SK-N-SH (cell line): Measurements from ENCODE around the gene CSRP1. TPM values are rescaled to one million over a fixed set of nuclear protein-coding genes. Genes with fewer than 3 reads are reported as not detected.

ENCODE experiments used
- CTCF ChIA-PET: fragments of 300-600, 350-600 bp; formaldehyde crosslinking; extraction: SDS; loops from one replicate; lab custom pipeline; 2021; lab: Yijun Ruan, JAX
- POLR2A ChIA-PET: fragments of 350-600 bp; sonication (Branson Sonifier 250); formaldehyde crosslinking; extraction: SDS; loops from one replicate; lab custom pipeline; 2020; ENCODE audit warnings: antibody characterized with exemption, inconsistent platforms; lab: Yijun Ruan, JAX
- DNase-seq: peaks from one replicate; pipeline ENCODE4 v3.0.0; 2012
- H2AFZ ChIP-seq: fragments of 200-600 bp; sonication (generic); 2 replicates; pipeline ENCODE4 v1.8.1; 2016; ENCODE audit warnings: antibody characterized with exemption, mild to moderate bottlenecking, low read depth
- H3F3A ChIP-seq: fragments of 200-600 bp; sonication (generic); replicated peaks from 2 replicates; pipeline ENCODE3; 2016; ENCODE audit warnings: antibody characterized with exemption, mild to moderate bottlenecking; ENCODE audit not compliant: insufficient read depth
- H3K27ac ChIP-seq, 2 experiments: fragments of 200-500 bp in 1 of 2; fragments of 200-600 bp in 1 of 2; sonication (Bioruptor generic) in 1 of 2; sonication (generic), shearing (Covaris generic) in 1 of 2; 2 replicates each; pipeline versions ENCODE4 v1.5.1 to v1.6.1; 2014 to 2016; ENCODE audit warnings: low read depth in 2 of 2, inconsistent platforms in 1 of 2, low read length in 1 of 2, mild to moderate bottlenecking in 1 of 2, mixed read lengths in 1 of 2
- H3K27me3 ChIP-seq: fragments of 200-600 bp; sonication (generic), shearing (Covaris generic); 2 replicates; pipeline ENCODE4 v1.6.1; 2016; ENCODE audit warnings: mixed run types; ENCODE audit not compliant: insufficient read depth
- H3K36me3 ChIP-seq, 2 experiments: fragments of 200-500 bp in 1 of 2; fragments of 200-600 bp in 1 of 2; sonication (Bioruptor generic) in 1 of 2; sonication (generic) in 1 of 2; replicated peaks in 1 of 2; 2 replicates each; pipeline versions ENCODE3 to v1.5.1; 2014 to 2016; ENCODE audit warnings: low read length in 1 of 2, mild to moderate bottlenecking in 1 of 2; ENCODE audit not compliant: insufficient read depth in 2 of 2, control insufficient read depth in 1 of 2
- H3K4me1 ChIP-seq, 2 experiments: fragments of 200-500 bp in 1 of 2; fragments of 200-600 bp in 1 of 2; sonication (Bioruptor generic) in 1 of 2; sonication (generic), shearing (Covaris generic) in 1 of 2; 2 replicates each; pipeline versions ENCODE4 v1.5.1 to v1.6.1; 2014 to 2016; ENCODE audit warnings: low read depth in 1 of 2, low read length in 1 of 2, mixed run types in 1 of 2; ENCODE audit not compliant: insufficient read depth in 2 of 2, control insufficient read depth in 1 of 2
- H3K4me2 ChIP-seq: fragments of 200-600 bp; sonication (generic), shearing (Covaris generic); 2 replicates; pipeline ENCODE4 v1.6.1; 2017; ENCODE audit warnings: mixed run types
- H3K4me3 ChIP-seq, 2 experiments: fragments of 200-500 bp in 1 of 2; fragments of 200-600 bp in 1 of 2; sonication (Bioruptor generic) in 1 of 2; sonication (generic), shearing (Covaris generic) in 1 of 2; 2 replicates each; pipeline versions ENCODE4 v1.5.1 to v1.8.1; 2014 to 2016; ENCODE audit warnings: low read depth in 2 of 2, inconsistent platforms in 1 of 2, low read length in 1 of 2, mild to moderate bottlenecking in 1 of 2, mixed read lengths in 1 of 2, moderate library complexity in 1 of 2
- H3K79me2 ChIP-seq: fragments of 200-600 bp; sonication (generic); 2 replicates; pipeline ENCODE4 v1.8.1; 2017; ENCODE audit warnings: mild to moderate bottlenecking; ENCODE audit not compliant: insufficient read depth
- H3K9ac ChIP-seq: fragments of 200-600 bp; sonication (generic); 2 replicates; pipeline ENCODE4 v1.6.1; 2017; ENCODE audit warnings: mixed run types
- H3K9me2 ChIP-seq: fragments of 200-600 bp; sonication (generic); 2 replicates; pipeline ENCODE4 v1.6.1; 2017; ENCODE audit warnings: mixed run types
- H3K9me3 ChIP-seq: fragments of 200-600 bp; sonication (generic); 2 replicates; pipeline ENCODE4 v1.6.1; 2017; ENCODE audit warnings: mixed run types, mild to moderate bottlenecking, moderate library complexity
- H4K20me1 ChIP-seq: fragments of 200-600 bp; sonication (generic); 2 replicates; pipeline ENCODE4 v1.6.1; 2017; ENCODE audit warnings: mild to moderate bottlenecking, mixed run types; ENCODE audit not compliant: insufficient read depth
- CHD2 ChIP-seq: fragments of 150-350 bp; IDR thresholded peaks from 2 replicates; pipeline ENCODE4 v1.6.1; 2018; ENCODE audit warnings: low read length; ENCODE audit not compliant: partially characterized antibody
- EP300 ChIP-seq, 2 experiments: IDR thresholded peaks; 2 replicates each; pipeline versions ENCODE4 v1.4.0 to v1.6.1; 2012; ENCODE audit warnings: borderline replicate concordance in 1 of 2, low read depth in 1 of 2, low read length in 1 of 2
- FOXM1 ChIP-seq: IDR thresholded peaks from 2 replicates; pipeline ENCODE4 v1.4.0; 2012; ENCODE audit warnings: low read depth, mild to moderate bottlenecking
- IRF3 ChIP-seq: fragments of 150-350 bp; IDR thresholded peaks from 2 replicates; pipeline ENCODE4 v1.6.1; 2016; ENCODE audit warnings: mild to moderate bottlenecking, low read depth, low read length
- JUND ChIP-seq: IDR thresholded peaks from 2 replicates; pipeline ENCODE4 v1.4.0; 2012
- MEF2A ChIP-seq: IDR thresholded peaks from 2 replicates; pipeline ENCODE4 v1.4.0; 2012; ENCODE audit warnings: low read depth, borderline replicate concordance
- MXI1 ChIP-seq: IDR thresholded peaks from 2 replicates; pipeline ENCODE4 v1.6.1; 2012; ENCODE audit warnings: mild to moderate bottlenecking, low read depth, low read length, improper control_type of control experiment
- RCOR1 ChIP-seq: fragments of 150-350 bp; IDR thresholded peaks from 2 replicates; pipeline ENCODE4 v1.6.1; 2017; ENCODE audit warnings: antibody characterized with exemption, low read length
- SMC3 ChIP-seq: IDR thresholded peaks from 2 replicates; pipeline ENCODE4 v1.6.1; 2012; ENCODE audit warnings: low read depth, low read length, improper control_type of control experiment
- TCF12 ChIP-seq: IDR thresholded peaks from 2 replicates; pipeline ENCODE4 v1.4.0; 2012
- TEAD4 ChIP-seq: IDR thresholded peaks from 2 replicates; pipeline ENCODE4 v1.4.0; 2012; ENCODE audit warnings: mild to moderate bottlenecking, borderline replicate concordance; ENCODE audit not compliant: insufficient read depth
- whole genome bisulfite sequencing: methylation state at CpG from one replicate; pipeline ENCODE4 v1.1.6; 2017; ENCODE audit warnings: low lambda C conversion rate; 5-methylcytosine and 5-hydroxymethylcytosine counted together
- polyA plus RNA-seq, 3 experiments: library from polyadenylated mRNA; depleted of rRNA; stranded (reverse); fragments of >200 nt; gene quantifications; 2 replicates each; pipeline ENCODE4 v1.2.3, GENCODE V29; 2012
- TF ChIP-seq, protein P1 (sequence below): fragments of 150-350 bp; IDR thresholded peaks from 2 replicates; pipeline ENCODE4 v1.6.1; 2017; ENCODE audit warnings: antibody characterized with exemption, low read length, low read depth, borderline replicate concordance
- TF ChIP-seq, protein P2 (sequence below): IDR thresholded peaks from 2 replicates; pipeline ENCODE4 v1.4.0; 2012; ENCODE audit warnings: low read depth, borderline replicate concordance
- TF ChIP-seq, protein P3 (sequence below): IDR thresholded peaks from 2 replicates; pipeline ENCODE4 v1.4.0; 2012; ENCODE audit warnings: low read depth
- TF ChIP-seq, protein P4 (sequence below): IDR thresholded peaks from 2 replicates; pipeline ENCODE4; 2012

CSRP1 gene
- polyA plus RNA-seq, 1 of the 3 experiments (the other 2 are of a cell fraction) = 373 TPM

- H3K4me3 ChIP-seq = no peak overlapping the region
- WGBS = 83% methylated on average over 8 of the region's 8 CpGs
- ChIA-PET POLR2A (no interaction called here), CTCF (interaction anchor here (1.3 to 22.5 kb wide), 3 partner anchors 8 to 28 kb away, joined by 4 to 860 read pairs (median 5); partner anchors contain the start of genes CSRP1 and PHLDA3)
- no peak overlapping the region for H3K4me2 ChIP-seq
- H3K79me2 ChIP-seq = no peaks in the 10 kb centered on the region
- no peak overlapping the region for H3K9ac ChIP-seq
- H3K9me2 ChIP-seq = no peaks in the 10 kb centered on the region
- no peak for DNase-seq
- TF ChIP-seq CHD2 (no peak), MEF2A (no peak), TCF12 (no peak), RCOR1 (no peak), JUND (no peak), TEAD4 (no peak), MXI1 (no peak), SMC3 (no peak), IRF3 (no peak), FOXM1 (no peak), EP300 (IDR thresholded peaks at IDR 0.05; ENCODE audit: borderline replicate concordance in 1 of 2, low read depth in 1 of 2, low read length in 1 of 2) (no peak)
- TF ChIP-seq, protein P1, sequence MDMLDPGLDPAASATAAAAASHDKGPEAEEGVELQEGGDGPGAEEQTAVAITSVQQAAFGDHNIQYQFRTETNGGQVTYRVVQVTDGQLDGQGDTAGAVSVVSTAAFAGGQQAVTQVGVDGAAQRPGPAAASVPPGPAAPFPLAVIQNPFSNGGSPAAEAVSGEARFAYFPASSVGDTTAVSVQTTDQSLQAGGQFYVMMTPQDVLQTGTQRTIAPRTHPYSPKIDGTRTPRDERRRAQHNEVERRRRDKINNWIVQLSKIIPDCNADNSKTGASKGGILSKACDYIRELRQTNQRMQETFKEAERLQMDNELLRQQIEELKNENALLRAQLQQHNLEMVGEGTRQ = no peak
- TF ChIP-seq, protein P2, sequence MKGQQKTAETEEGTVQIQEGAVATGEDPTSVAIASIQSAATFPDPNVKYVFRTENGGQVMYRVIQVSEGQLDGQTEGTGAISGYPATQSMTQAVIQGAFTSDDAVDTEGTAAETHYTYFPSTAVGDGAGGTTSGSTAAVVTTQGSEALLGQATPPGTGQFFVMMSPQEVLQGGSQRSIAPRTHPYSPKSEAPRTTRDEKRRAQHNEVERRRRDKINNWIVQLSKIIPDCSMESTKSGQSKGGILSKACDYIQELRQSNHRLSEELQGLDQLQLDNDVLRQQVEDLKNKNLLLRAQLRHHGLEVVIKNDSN = no peak
- TF ChIP-seq, protein P3, sequence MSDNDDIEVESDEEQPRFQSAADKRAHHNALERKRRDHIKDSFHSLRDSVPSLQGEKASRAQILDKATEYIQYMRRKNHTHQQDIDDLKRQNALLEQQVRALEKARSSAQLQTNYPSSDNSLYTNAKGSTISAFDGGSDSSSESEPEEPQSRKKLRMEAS = no peak
- TF ChIP-seq, protein P4, sequence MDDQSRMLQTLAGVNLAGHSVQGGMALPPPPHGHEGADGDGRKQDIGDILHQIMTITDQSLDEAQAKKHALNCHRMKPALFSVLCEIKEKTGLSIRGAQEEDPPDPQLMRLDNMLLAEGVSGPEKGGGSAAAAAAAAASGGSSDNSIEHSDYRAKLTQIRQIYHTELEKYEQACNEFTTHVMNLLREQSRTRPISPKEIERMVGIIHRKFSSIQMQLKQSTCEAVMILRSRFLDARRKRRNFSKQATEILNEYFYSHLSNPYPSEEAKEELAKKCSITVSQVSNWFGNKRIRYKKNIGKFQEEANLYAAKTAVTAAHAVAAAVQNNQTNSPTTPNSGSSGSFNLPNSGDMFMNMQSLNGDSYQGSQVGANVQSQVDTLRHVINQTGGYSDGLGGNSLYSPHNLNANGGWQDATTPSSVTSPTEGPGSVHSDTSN = no peak
- H3K4me1 ChIP-seq = peaks cover 0 to 9% of the 10 kb centered on the region in 2 experiments; a peak in 2 of 4 replicates
- no peaks in the 10 kb centered on the region for H3K36me3 ChIP-seq
- H3F3A ChIP-seq = peaks cover 4% of the 10 kb centered on the region
- H3K27ac ChIP-seq = no peak overlapping the region
- H4K20me1 ChIP-seq = no peaks in the 10 kb centered on the region
- no peaks in the 10 kb centered on the region for H3K27me3 ChIP-seq
- H2AFZ ChIP-seq = no peak overlapping the region
- H3K9me3 ChIP-seq = no peaks in the 10 kb centered on the region
These were observed 30.8 kb downstream of the CSRP1 start for GRCh38 chr1:201475915-201476669.
